Measurements from ENCODE around the gene CHMP5. TPM values are rescaled to one million over a fixed set of nuclear protein-coding genes. Genes with fewer than 3 reads are reported as not detected.

Gene CHMP5
- total RNA-seq, 1 experiment from 2014 or later = 47.6 TPM

GRCh38 chr9:33300546-33300945 is 35.7 kb downstream of the CHMP5 start:
- no peak overlapping the region for H3K9ac ChIP-seq (ENCODE audit: extremely low read depth, insufficient read length, low read length)
- no peak for TF ChIP-seq CTCF (conservative IDR thresholded peaks at IDR 0.05)
- H4K8ac ChIP-seq (replicated peaks; ENCODE audit: insufficient read length, low read depth, low read length) = no peak overlapping the region
- H2BK120ac ChIP-seq (ENCODE audit: low read depth, low read length, poor library complexity, severe bottlenecking) = no peak overlapping the region
- H3K9me3 Mint-ChIP-seq = no peaks in the 10 kb centered on the region
- no peaks in the 10 kb centered on the region for H3K4me1 ChIP-seq (ENCODE audit: insufficient read depth, low read length)
- no peak overlapping the region for H3K56ac ChIP-seq (ENCODE audit: insufficient read length, low read depth, low read length)
- no peak overlapping the region for H3K14ac ChIP-seq (ENCODE audit: insufficient read depth, low read length)
- H3K23me2 ChIP-seq (ENCODE audit: insufficient read length, low read depth, low read length, poor library complexity, severe bottlenecking) = no peaks in the 10 kb centered on the region
- H3K4me3 Mint-ChIP-seq = no peak overlapping the region
- no peaks in the 10 kb centered on the region for H3K9me3 ChIP-seq (ENCODE audit: control insufficient read depth, low read depth, low read length)
- H3K4ac ChIP-seq (ENCODE audit: low read depth, low read length) = no peak overlapping the region
- H3T11ph ChIP-seq (ENCODE audit: low read length) = no peak overlapping the region
- H3K27ac ChIP-seq (ENCODE audit: insufficient read length, low read depth, low read length) = no peak overlapping the region
- H2BK20ac ChIP-seq (ENCODE audit: low read depth, low read length, poor library complexity, severe bottlenecking) = no peak overlapping the region
- H3K27ac Mint-ChIP-seq = no peak overlapping the region
- H2BK15ac ChIP-seq (ENCODE audit: low read depth, low read length) = no peak overlapping the region
- peaks cover 1% of the 10 kb centered on the region; the same call in 1 of the 2 replicates for H3K79me2 ChIP-seq (ENCODE audit: insufficient read depth, low read length)
- H3K79me1 ChIP-seq (ENCODE audit: insufficient read depth, low read depth, low read length, poor library complexity, severe bottlenecking) = peaks cover 3% of the 10 kb centered on the region
- H2BK5ac ChIP-seq (ENCODE audit: insufficient read length, low read length) = no peak overlapping the region
- no peaks in the 10 kb centered on the region for H3K27me3 Mint-ChIP-seq (ENCODE audit: low read depth)
- no peak overlapping the region for H3K18ac ChIP-seq (ENCODE audit: insufficient read length, low read depth, low read length)
- H4K20me1 ChIP-seq (ENCODE audit: control insufficient read depth, insufficient read depth, insufficient read length) = no peaks in the 10 kb centered on the region
- H2AK5ac ChIP-seq (ENCODE audit: insufficient read length, low read length) = no peak overlapping the region
- no peak overlapping the region for H2BK12ac ChIP-seq (ENCODE audit: insufficient read length, low read depth, low read length)
- H3K23ac ChIP-seq (ENCODE audit: insufficient read length, low read depth, low read length) = no peak overlapping the region
- H4K91ac ChIP-seq (ENCODE audit: insufficient read length, low read depth, low read length) = no peak overlapping the region
- no peak overlapping the region for H3K4me2 ChIP-seq (ENCODE audit: insufficient read depth, insufficient read length, low read length)
- no peaks in the 10 kb centered on the region for H3K27me3 ChIP-seq (ENCODE audit: insufficient read depth, low read length)
- no peaks in the 10 kb centered on the region for H3K4me1 Mint-ChIP-seq
- no peak overlapping the region for H4K5ac ChIP-seq (ENCODE audit: insufficient read length, low read depth, low read length)
- WGBS (ENCODE audit: extremely low coverage, insufficient read length, low lambda C conversion rate) = no CpG with 5 or more reads among the region's 2 CpGs
- DNase-seq = no peak
- no peak overlapping the region for H2AFZ ChIP-seq (ENCODE audit: low read length)
- peaks cover 32 to 68% (median 53%) of the 10 kb centered on the region in 3 experiments; a peak in 6 of 7 replicates for H3K36me3 Mint-ChIP-seq (ENCODE audit: insufficient read depth in 1 of 3, low read depth in 3 of 3)

Measured in H9 (cell line).